ENCODE data around the gene KBTBD4.

GRCh38 chr11:47599902-47600301 is 21.1 kb upstream of the KBTBD4 start:
- TF ChIP-seq ATOH8 (CRISPR knock-in tag; IDR thresholded peaks at IDR 0.05; ENCODE audit: low read depth), result no peak
- no peak for TF ChIP-seq SREBF2 (IDR thresholded peaks at IDR 0.05)
- TF ChIP-seq SMC3 (IDR thresholded peaks at IDR 0.05), result no peak
- no peak for TF ChIP-seq BHLHE40 (IDR thresholded peaks at IDR 0.05; ENCODE audit: low read depth, low read length)
- TF ChIP-seq JUN (IDR thresholded peaks at IDR 0.05), result no peak
- TF ChIP-seq E2F6 (IDR thresholded peaks at IDR 0.05; ENCODE audit: borderline replicate concordance, low read depth), result no peak
- no peak for TF ChIP-seq CTCF (IDR thresholded peaks at IDR 0.05)
- no peak for TF ChIP-seq NFE2L2 (conservative IDR thresholded peaks at IDR 0.05; ENCODE audit: low read length)
- TF ChIP-seq MAX (IDR thresholded peaks at IDR 0.05), result no peak
- TF ChIP-seq ESRRA (IDR thresholded peaks at IDR 0.05; ENCODE audit: borderline replicate concordance, low read length), result no peak
